OCI-M1 (cell line): ENCODE data around the gene APOL4.
"Not testable (repeated sequence)": the region's sequence is repeated elsewhere in the genome, so short reads cannot be mapped to it uniquely, and the experiment has no call there.

Experiments
- DNase-seq: peaks from one replicate; lab custom pipeline; 2025; lab: John Stamatoyannopoulos, UW

APOL4 gene

DNA sequence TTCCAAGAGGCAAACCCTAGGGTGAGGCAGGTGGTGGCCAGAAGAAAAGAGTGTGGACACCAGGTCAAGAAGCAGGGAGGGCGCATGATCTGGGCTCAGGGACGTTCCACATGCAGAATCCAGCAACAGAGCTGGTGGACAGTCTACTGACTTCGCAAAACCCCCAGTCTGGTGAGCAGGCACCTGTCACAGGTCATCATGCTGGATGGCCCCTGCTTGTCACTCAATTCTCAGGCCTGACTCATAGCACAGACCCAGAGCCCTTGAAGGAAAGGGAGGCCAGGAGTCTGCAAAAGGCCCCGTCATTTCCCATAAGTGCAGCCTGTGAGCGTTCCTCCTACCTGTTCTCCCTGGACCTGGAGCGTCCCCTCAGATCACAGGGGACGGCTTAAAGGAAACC, 18.2 kb downstream of the APOL4 start:
- no peak for DNase-seq

DNA sequence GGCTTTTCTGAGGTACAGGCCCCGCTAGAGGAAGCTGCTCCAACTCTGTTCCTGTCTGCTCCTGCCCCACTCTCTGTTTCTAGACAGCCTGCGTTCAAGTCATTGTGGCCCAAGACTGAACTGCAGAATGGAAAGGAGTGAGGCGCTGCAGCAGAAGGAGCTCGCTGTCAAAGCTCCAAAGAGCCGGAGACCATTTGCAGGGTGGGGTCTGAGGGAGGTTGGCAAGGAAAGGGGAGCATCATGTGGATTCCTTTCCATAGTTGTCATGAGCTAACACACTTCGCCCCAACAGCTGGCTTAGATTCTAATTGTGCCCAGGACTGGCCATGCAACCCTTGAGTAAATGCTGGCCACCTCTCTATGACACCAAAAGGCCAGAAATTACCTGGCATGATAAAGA, 18.8 kb downstream of the APOL4 start:
- no peak for DNase-seq

DNA sequence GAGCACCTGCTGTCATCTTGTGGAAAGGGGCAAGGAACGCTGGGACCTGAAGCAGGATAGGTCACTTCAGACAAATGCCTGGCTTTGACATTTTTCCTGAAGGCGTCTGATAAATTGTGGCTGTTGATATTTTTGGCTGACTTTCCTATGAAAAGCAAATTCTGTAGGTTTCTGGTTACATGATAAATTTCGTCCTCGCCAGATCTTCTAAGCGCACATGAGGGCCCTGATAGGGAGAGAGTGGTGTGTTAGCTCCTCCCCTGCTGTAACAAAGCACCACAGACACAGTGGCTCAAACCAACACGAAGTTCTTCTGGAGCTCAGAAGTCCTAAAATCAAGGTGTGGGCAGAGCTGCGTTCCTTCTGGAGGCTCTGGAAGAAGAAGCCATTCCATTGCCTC, 19.6 kb downstream of the APOL4 start:
- peak; percentile 34 for DNase-seq

DNA sequence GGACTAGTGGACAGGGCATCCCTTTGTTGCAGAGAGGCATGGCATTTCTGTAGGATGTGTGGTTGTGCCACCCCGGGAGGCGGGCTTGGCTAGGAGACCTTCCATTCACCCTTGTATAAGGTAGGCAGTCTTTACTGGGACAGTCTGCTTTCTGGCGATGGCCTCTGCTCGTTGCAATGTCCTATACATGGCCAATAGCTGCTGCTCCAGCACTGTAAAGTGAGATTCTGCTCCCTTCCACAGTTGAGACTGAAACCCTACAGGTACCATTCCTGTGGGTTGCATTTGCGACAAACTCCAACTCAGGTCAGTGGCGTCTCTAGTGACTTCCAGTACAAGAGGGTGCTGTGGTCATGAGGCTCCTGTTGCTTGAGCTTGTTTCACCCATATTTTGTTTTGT, 20.7 kb downstream of the APOL4 start:
- no peak for DNase-seq

GRCh38 chr22:36180038-36180880, 21.4 kb downstream of the APOL4 start:
- peak; percentile 84 for DNase-seq

- no peak for DNase-seq
Measured at GRCh38 chr22:36177160-36177559, 24.4 kb downstream of the APOL4 start.

GRCh38 chr22:36175892-36176291, 25.7 kb downstream of the APOL4 start:
- no peak for DNase-seq

DNA sequence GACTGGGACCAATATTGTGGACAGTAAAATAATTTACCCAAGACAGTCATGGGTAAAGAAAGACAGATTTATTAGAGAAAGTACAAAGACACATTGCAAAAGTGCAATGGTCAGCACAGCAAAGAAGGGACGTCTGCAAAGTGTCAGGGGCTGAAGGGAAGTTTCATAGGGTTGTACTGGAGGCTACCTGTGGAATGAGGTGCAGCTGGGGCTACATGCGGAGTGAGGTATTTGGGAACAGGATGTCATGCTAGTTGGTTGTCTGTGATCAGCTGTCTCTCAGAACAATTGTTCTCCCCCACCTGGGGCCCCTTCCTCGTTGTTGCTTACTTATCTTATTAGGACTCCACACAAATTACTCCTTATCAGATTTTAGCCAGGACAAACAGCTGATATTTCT, 29.7 kb downstream of the APOL4 start:
- no peak for DNase-seq

DNA sequence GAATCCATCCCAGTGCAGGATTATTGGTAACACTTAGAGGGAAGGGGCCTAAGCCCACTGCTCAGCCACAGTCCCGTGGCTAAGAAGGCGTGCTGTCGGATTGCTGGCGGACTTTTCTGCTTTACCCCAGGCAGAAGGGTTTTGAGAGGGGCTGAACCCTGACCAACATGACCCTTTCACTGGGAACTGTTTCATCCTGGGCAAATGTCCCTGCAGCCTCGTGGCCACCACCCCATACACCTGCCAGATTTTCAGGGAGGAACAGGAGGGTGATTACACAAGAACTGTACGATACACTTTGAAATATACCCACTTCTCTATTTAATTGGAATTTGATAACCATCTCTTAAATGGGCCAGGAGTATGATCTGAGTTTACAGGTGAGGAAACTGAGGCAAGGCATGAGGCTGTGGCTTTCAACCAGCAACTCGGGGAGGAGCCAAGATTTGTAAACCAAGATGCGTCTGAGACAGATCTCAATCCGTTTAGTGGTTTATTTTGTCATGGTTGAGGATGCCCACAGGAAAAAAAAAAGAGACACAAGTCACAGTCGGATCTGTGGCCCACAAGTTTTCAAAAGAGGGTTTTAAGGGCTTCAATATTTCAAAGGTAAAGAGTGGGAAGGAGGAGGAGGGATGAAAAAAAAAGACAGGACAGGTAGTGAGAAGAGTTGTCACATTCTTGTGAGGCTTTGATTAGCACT, 34.9 kb downstream of the APOL4 start:
- no peak for DNase-seq

DNA sequence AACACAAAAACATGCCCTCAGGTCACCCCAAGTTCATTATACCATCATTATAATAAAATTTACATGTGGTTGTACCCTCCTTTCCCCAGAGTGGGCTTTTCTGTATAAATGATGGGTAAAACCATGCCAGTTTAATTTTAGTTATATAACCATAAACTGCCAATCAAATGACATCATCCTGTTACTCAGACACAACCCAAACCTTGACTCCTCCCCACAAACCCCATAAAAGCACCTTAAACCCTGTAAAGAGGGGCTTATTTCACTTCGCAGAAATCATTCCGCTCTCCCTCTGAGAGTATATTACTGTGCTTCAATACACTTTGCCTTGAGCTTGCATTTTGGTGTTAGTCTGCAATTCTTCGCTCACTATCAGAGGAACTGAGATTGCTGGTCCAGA, 35.5 kb downstream of the APOL4 start:
- no peak for DNase-seq

DNA sequence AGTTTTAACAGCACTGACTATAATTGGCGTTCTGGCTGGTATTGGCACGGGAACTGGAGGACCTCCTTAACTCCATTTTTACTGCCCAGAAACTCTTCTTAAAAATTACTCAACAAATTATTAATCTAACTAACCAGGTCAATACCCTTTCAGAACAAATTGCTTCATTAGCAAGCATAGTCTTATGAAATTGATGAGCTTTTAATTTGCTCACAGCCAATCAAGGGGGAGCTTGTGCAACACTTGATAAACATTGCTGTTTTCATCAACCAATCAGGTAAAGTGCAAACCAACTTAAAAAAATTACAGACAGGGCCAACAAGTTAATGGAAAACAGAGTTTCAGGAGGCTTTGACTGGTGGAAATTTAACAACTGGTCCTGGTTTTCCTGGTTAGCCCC, 36.5 kb downstream of the APOL4 start:
- no peak for DNase-seq

GRCh38 chr22:36164621-36165020, 37.0 kb downstream of the APOL4 start:
- DNase-seq = no peak

DNA sequence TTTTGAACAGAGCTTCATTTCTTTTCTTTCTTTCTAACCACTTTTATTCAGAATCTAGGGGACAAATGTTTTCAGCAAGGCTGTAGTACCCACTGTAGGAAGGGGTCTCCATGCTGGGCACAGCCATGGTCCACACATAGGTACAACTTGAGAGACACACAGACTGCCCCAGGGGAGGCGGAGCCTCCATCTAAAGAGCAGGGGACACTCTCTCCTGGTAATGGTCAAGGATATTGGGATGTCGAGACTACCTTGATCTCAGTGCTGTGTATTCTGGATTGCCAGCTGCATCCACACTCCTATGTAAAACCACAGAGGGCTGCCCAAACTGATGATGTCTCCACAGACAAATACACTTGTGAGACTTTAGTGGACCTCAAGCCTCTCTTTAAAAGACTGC, 38.1 kb downstream of the APOL4 start:
- DNase-seq = no peak

DNA sequence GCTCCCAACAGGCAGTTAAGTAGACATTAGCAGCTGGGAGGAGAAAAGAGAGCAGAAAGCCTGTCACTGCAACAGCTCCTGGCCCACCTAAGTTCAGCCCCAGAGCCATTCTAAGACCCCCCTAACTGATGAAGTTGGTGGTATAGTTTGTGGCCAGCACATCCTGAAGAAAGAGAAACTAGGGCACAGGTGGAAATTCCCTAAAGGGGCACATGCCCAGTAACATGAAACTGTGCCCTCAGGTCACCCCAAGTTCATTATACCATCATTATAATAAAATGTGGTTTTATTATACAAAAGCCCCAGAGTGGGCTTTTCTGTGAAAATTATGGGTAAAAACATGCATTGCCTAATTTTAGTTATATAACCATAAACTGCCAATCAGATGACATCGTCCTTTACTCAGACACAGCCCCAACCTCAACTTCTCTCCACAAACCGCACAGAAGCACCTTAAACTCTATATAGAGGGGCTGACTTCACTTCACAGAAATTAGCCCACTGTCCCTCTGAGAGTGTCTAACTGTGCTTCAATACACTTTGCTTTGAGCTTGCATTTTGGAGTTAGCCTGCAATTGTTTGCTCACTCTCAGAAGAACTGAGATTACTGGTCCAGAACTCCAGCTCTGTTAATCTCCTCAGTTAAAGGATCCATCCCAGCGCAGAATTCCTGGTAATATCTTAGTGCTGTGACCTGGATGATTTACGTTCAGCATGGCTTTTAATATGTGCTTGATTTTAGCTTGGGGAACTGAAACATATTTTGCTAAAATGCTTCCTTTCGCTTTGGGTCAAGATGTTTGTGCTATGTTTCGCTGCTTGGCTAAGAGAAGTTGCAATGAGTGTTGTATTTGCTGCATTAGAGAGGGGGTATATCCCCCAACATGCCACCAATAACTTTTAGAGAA, 39.2 kb downstream of the APOL4 start:
- DNase-seq = no peak

DNA sequence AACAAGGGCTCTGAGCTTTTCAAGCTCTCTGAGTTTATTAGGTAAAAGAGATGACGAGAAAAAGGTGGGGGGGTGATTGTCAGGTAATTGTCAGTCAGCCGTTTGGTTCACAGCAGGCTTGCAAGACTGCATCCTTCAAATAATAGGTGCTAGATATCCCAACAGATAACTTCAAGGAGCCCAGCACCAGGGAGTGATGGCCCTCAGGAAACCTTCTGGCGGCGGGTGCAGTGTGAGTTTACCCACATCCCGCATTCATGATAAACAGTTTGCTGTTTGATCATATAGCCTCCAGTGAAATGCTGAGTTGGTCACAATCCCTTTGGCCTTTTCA, 39.8 kb downstream of the APOL4 start:
- not testable (repeated sequence) for DNase-seq

DNA sequence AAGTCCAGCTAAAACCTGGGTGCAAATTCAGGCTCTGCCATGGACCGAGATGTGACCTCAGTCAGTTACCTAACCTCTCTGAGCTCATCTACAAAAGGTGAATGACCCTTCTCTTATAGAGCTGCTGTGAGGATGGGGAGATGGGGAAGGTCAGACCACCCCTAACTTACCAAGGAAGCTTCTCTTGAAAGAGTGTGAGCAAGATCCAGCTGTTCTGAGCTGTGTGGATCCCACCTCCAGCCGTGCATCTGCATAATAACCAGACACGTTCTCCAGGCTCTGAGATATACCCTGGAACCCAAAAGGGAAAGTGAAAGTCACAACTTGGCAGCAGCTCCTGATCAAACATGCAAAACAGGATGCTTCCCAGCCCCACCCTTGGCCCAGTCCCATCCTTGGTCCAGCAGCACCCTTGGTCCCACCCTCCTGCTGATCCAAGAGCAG, 41.1 kb downstream of the APOL4 start, which contains the start of gene APOL3:
APOL3 (minus strand) TSS at position 257 of the 444 bp plus-strand sequence. CDS start 11,700 bp downstream, outside the sequence.
- peak; percentile 84 for DNase-seq

- peak; percentile 90 for DNase-seq
Measured at GRCh38 chr22:36156515-36157419, 44.8 kb downstream of the APOL4 start.

GRCh38 chr22:36156119-36156514, 45.5 kb downstream of the APOL4 start:
- DNase-seq = no peak

DNA sequence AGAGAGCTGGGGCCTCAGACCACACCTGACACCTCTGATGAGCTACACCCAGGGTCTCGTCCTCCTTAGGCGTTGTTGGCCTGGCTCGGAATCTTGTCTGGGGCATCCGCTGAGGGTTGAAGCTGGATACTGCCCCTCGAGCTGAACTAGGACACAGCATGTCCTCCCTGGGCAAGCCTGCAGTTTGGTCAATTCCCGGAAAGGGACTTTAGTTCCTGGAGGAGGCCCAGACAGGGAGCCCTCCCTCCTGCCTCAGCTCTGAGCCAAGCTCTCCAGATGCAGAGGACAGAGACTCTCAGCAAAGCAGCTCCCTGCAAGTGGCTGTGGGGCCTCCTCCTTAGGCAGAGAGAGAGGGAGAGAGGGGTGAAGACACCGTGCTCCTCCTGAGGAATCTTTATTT, 45.9 kb downstream of the APOL4 start:
- peak; percentile 68 for DNase-seq

DNA sequence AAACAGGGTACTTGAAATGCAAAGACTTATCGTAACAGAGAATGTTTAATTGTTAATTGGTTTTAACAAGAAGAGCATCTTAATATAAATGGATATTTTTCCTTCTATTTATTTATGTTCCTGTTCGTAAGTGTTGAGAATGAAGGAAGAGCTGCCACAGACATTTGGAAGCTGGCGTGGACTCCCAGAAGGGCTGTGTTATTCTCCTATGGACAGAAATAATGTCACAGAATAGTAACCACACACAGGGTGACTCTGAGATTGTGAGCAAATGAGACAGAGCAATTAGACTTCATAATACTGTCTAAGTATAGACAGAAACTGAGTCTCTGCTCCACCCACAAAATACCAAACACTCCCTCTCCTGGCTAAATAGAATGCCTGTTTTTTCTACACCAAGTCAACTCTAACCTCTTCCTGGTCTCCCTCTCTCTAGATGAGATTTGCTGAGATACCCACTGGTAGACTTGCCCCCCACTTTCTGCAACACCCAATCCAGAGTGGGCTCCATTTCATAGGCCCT, 47.1 kb downstream of the APOL4 start:
- no peak for DNase-seq
